ENCODE data around the gene EXT2. TPM values are rescaled to one million over a fixed set of nuclear protein-coding genes. Genes with fewer than 3 reads are reported as not detected.

Gene EXT2
- total RNA-seq, 4 donors from 2014 or later, result 19.0 to 53.2 (median 44.5) TPM

GRCh38 chr11:44094260-44094868, 1.1 kb upstream of the EXT2 start:
- H3K4me1 ChIP-seq, result peaks cover 10 to 39% (median 19%) of the 10 kb centered on the region in 3 donors
- WGBS, 2 donors, result 17 to 20% methylated on average over 10 to 11 of the region's 11 CpGs
- DNase-seq, result peak; percentile 6
- no peak for TF ChIP-seq POLR2A (IDR thresholded peaks at IDR 0.05)
- TF ChIP-seq CTCF (IDR thresholded peaks at IDR 0.05), result peak; percentile 52 to 81 (median 70)
- no peak overlapping the region for H3K27ac ChIP-seq
- H3K9me3 ChIP-seq, result no peaks in the 10 kb centered on the region
- no peaks in the 10 kb centered on the region for H3K27me3 ChIP-seq
- H3K4me3 ChIP-seq, result no peak overlapping the region
- intact Hi-C loops (cut with DNase I), result loop anchor here (10.0 kb wide), 1 partner anchor 440 kb away; no protein-coding TSS in a partner anchor
- no peaks in the 10 kb centered on the region for H3K36me3 ChIP-seq

- no peaks in the 10 kb centered on the region for H3K27me3 ChIP-seq
- intact Hi-C loops (cut with DNase I), result loop anchor here (10.0 kb wide), 1 partner anchor 438 kb away; no protein-coding TSS in a partner anchor
- H3K4me3 ChIP-seq, result peak overlapping the region; percentile 70 to 99 (median 86)
- peak overlapping the region in 3 of 4 donors; percentile 55 to 80 (median 78) for H3K27ac ChIP-seq
- DNase-seq, result no peak
- H3K36me3 ChIP-seq, result peaks cover 0 to 9% (median 0%) of the 10 kb centered on the region in 3 donors
- 9 to 34% methylated on average over 4 to 7 of the region's 18 CpGs for WGBS, 2 donors
- TF ChIP-seq CTCF (IDR thresholded peaks at IDR 0.05) (no peak), POLR2A (IDR thresholded peaks at IDR 0.05) (no peak)
- H3K9me3 ChIP-seq, result no peaks in the 10 kb centered on the region
- peaks cover 10 to 39% (median 19%) of the 10 kb centered on the region in 3 donors for H3K4me1 ChIP-seq
Measured at GRCh38 chr11:44096360-44097185, 1.1 kb downstream of the EXT2 start.

GRCh38 chr11:44097821-44098220, 2.3 kb downstream of the EXT2 start:
- H3K27ac ChIP-seq, result peak overlapping the region in 1 of 4 donors; percentile 6
- DNase-seq, result no peak
- 38 to 50% methylated on average over 2 of the region's 2 CpGs for WGBS, 2 donors
- peaks cover 0 to 9% (median 0%) of the 10 kb centered on the region in 3 donors for H3K36me3 ChIP-seq
- no peak overlapping the region for H3K4me3 ChIP-seq
- H3K9me3 ChIP-seq, result no peaks in the 10 kb centered on the region
- no peak for TF ChIP-seq CTCF (IDR thresholded peaks at IDR 0.05)
- no peak for TF ChIP-seq POLR2A (IDR thresholded peaks at IDR 0.05)
- no peaks in the 10 kb centered on the region for H3K27me3 ChIP-seq
- intact Hi-C loops (cut with DNase I), result loop anchor here (10.0 kb wide), 1 partner anchor 437 kb away; no protein-coding TSS in a partner anchor
- peaks cover 10 to 39% (median 19%) of the 10 kb centered on the region in 3 donors for H3K4me1 ChIP-seq

- H3K4me3 ChIP-seq, result no peak overlapping the region
- no peaks in the 10 kb centered on the region for H3K9me3 ChIP-seq
- no peaks in the 10 kb centered on the region for H3K27me3 ChIP-seq
- peaks cover 4 to 23% (median 16%) of the 10 kb centered on the region in 3 donors for H3K4me1 ChIP-seq
- 81 to 100% methylated on average over 2 of the region's 2 CpGs for WGBS, 2 donors
- TF ChIP-seq CTCF (IDR thresholded peaks at IDR 0.05), result no peak
- TF ChIP-seq POLR2A (IDR thresholded peaks at IDR 0.05), result no peak
- no peak for DNase-seq
- intact Hi-C loops (cut with DNase I), result no loop called here
- H3K27ac ChIP-seq, result no peak overlapping the region
- H3K36me3 ChIP-seq, result peaks cover 0 to 9% (median 0%) of the 10 kb centered on the region in 3 donors
Measured at GRCh38 chr11:44101098-44101497, 5.6 kb downstream of the EXT2 start.
